ENCODE measurements around the gene IL20RA.
"Not testable (repeated sequence)": the region's sequence is repeated elsewhere in the genome, so short reads cannot be mapped to it uniquely, and the experiment has no call there.

The IL20RA gene

GRCh38 chr6:136983687-136984086 lies 61.1 kb downstream of the IL20RA start:
- POLR2A ChIA-PET: no interaction called here
- no peak for TF ChIP-seq CTCF (IDR thresholded peaks at IDR 0.05; ENCODE audit: control extremely low read depth, extremely low read depth, low read depth, missing control alignments)
- CTCF ChIA-PET: interaction anchor here (1.0 to 1.3 kb wide), 2 partner anchors 11 to 13 kb away, joined by 3 to 5 read pairs; no protein-coding TSS in a partner anchor
- DNase-seq (ENCODE audit: extremely low spot score): no peak

DNA sequence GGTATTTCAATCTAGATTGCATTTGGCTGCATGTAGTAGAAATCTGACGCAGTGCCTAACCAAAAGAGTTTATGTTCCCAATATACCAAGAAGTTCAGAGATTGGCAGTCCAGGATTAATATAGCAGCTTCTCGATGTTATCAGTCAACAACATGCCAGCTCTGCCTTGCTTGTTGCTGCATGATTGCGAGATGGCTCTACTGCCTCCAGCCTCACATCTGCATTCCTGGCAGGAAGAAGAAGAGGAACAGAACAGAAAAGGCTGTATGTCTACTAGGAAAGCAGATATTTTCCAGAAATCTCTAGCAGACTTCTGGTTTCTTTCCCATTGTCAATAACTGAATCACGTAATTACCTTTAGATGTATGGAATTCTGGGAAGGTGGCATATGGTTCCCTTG lies 61.8 kb downstream of the IL20RA start:
- no peak for TF ChIP-seq CTCF (IDR thresholded peaks at IDR 0.05; ENCODE audit: control extremely low read depth, extremely low read depth, low read depth, missing control alignments)
- POLR2A ChIA-PET: no interaction called here
- CTCF ChIA-PET: no interaction called here
- DNase-seq (ENCODE audit: extremely low spot score): no peak

- ChIA-PET POLR2A (no interaction called here), CTCF (interaction anchor here (1.5 to 1.8 kb wide), 3 partner anchors 10 to 12 kb away, joined by 3 to 5 read pairs (median 4); no protein-coding TSS in a partner anchor)
- TF ChIP-seq CTCF (IDR thresholded peaks at IDR 0.05; ENCODE audit: control extremely low read depth, extremely low read depth, low read depth, missing control alignments): no peak
- no peak for DNase-seq (ENCODE audit: extremely low spot score)
Measured at GRCh38 chr6:136980070-136980469, 64.7 kb downstream of the IL20RA start.

- no peak for DNase-seq (ENCODE audit: extremely low spot score)
- CTCF ChIA-PET: interaction anchor here (1.5 kb wide), 1 partner anchor 9 kb away, joined by 5 read pairs; no protein-coding TSS in a partner anchor
- TF ChIP-seq CTCF (IDR thresholded peaks at IDR 0.05; ENCODE audit: control extremely low read depth, extremely low read depth, low read depth, missing control alignments): no peak
- POLR2A ChIA-PET: no interaction called here
Measured at GRCh38 chr6:136979206-136979605, 65.6 kb downstream of the IL20RA start.

DNA sequence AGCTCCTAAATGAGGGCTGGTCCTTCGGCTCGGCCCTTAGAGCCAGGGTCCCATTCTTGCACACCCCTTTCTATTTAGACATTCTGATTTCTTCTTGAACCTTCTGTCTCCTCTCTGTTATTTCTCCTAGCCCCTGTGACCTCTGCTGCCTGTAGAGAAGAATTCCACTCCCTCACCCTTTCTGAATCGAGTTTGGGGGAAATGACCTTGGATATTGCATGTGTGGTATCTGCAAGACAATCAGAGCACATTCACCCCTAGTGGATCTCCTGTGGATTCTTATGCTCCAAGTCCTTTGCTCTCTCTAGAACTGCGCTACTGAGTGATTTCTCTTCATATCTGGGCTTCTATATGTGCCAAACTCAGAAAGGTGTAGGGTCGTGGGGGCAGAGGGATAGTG lies 67.7 kb downstream of the IL20RA start:
- DNase-seq (ENCODE audit: extremely low spot score): no peak
- CTCF ChIA-PET: interaction anchor here (1.4 kb wide), 1 partner anchor 14 kb away, joined by 4 read pairs; no protein-coding TSS in a partner anchor
- POLR2A ChIA-PET: no interaction called here
- TF ChIP-seq CTCF (IDR thresholded peaks at IDR 0.05; ENCODE audit: control extremely low read depth, extremely low read depth, low read depth, missing control alignments): no peak

DNA sequence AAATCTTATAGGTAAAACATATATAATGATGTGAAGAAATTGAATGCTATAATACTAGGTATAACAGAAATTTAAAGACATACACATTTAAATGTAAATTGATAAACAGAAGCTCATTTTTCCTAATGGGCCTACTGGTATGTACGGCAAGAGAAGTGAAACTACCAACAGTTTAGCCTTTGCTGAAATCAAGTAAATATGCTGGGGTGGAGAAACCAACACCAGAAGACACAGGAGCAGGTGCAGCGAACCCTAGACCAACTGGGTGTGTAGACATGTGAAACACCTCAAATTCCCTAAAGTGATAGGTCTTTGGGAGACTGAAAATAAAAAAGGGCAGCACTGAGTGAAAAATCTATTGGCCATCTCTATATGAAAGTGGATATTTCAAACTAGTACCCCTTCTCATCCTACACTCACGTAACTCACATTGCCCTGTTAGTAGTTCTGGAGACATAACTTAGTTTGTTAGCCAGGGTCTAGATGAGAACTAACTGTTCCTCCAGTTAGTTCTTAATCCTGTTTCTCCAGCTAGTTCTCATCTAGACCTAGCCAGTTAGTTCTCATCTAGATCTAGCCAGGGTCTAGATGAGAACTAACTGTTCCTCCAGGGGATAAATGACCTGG lies 69.6 kb downstream of the IL20RA start:
- DNase-seq (ENCODE audit: extremely low spot score): no peak
- TF ChIP-seq CTCF (IDR thresholded peaks at IDR 0.05; ENCODE audit: control extremely low read depth, extremely low read depth, low read depth, missing control alignments): no peak
- ChIA-PET CTCF (no interaction called here), POLR2A (no interaction called here)

- DNase-seq (ENCODE audit: extremely low spot score); POLR2A ChIA-PET: not testable (repeated sequence)
- CTCF ChIA-PET: interaction anchor here (1.0 to 1.5 kb wide), 5 partner anchors 10 to 30 kb away, joined by 3 to 4 read pairs (median 3); no protein-coding TSS in a partner anchor
Measured at GRCh38 chr6:136973781-136974180, 71.0 kb downstream of the IL20RA start.

All from GM10248 (cell line).